Hepatocyte (in vitro differentiated cells): Measurements from ENCODE around the gene ANK2.

ENCODE experiments used
- CTCF ChIP-seq: fragments of 200-600 bp; sonication (generic); IDR thresholded peaks from 2 replicates; pipeline ENCODE4 v1.5.1; 2016; ENCODE audit warnings: antibody characterized with exemption, mild to moderate bottlenecking; ENCODE audit not compliant: poor library complexity
- EZH2 ChIP-seq: fragments of 200-600 bp; sonication (generic); IDR thresholded peaks from 2 replicates; pipeline ENCODE4 v1.6.1; 2016; ENCODE audit warnings: antibody characterized with exemption, mild to moderate bottlenecking, borderline replicate concordance
- EZH2phosphoT487 ChIP-seq: fragments of 200-600 bp; sonication (generic); IDR thresholded peaks from one replicate; pipeline ENCODE4 v1.6.1; 2018; ENCODE audit warnings: antibody characterized with exemption, mild to moderate bottlenecking, low read depth, moderate library complexity; ENCODE audit not compliant: unreplicated experiment, severe bottlenecking

- TF ChIP-seq CTCF (no peak), EZH2 (no peak), EZH2phosphoT487 (no peak)
Measured at GRCh38 chr4:113368056-113368455, 318.6 kb downstream of the ANK2 start.
